WTC11 (cell line): Measurements from ENCODE around the gene MRPL14.

Experiments
- OVOL2 ChIP-seq: fragments of 250-450 bp; sonication (Bioruptor Pico); IDR thresholded peaks from 2 replicates; pipeline ENCODE4 v1.9.0; 2021; ENCODE audit warnings: mild to moderate bottlenecking, borderline replicate concordance
- TF ChIP-seq, protein P1 (sequence below): fragments of 250-450 bp; sonication (Bioruptor Pico); conservative IDR thresholded peaks from 2 replicates; pipeline ENCODE4 v1.9.0; 2021; ENCODE audit warnings: mild to moderate bottlenecking
- TF ChIP-seq, protein P2 (sequence below): fragments of 200-600 bp; IDR thresholded peaks from 2 replicates; pipeline ENCODE4 v1.8.0; 2022; ENCODE audit warnings: antibody characterized with exemption
- TF ChIP-seq, protein P3 (sequence below): fragments of 250-450 bp; sonication (Bioruptor Pico); IDR thresholded peaks from 2 replicates; pipeline ENCODE4 v2.1.2; 2022; ENCODE audit warnings: mild to moderate bottlenecking, moderate library complexity

DNA sequence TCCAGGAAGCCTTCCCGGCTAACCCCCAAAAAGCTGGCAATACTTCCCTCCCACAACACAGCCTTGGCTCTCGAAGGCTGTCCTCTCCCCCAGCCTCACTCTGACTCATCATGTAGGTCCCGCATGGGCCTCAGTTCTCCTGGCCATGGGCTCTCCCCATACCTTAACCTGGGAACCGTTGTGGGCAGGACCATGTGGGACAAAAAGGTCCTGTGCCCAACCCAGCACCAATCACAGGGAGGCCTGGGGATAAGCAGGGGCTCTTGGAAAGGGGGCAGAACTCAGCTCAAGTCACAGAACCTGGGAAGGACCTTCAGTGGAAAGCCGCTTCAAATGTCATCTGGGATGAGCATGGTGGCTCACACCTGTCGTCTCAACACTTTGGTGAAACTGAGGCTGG is 45.5 kb downstream of the MRPL14 start:
- TF ChIP-seq, protein P1, sequence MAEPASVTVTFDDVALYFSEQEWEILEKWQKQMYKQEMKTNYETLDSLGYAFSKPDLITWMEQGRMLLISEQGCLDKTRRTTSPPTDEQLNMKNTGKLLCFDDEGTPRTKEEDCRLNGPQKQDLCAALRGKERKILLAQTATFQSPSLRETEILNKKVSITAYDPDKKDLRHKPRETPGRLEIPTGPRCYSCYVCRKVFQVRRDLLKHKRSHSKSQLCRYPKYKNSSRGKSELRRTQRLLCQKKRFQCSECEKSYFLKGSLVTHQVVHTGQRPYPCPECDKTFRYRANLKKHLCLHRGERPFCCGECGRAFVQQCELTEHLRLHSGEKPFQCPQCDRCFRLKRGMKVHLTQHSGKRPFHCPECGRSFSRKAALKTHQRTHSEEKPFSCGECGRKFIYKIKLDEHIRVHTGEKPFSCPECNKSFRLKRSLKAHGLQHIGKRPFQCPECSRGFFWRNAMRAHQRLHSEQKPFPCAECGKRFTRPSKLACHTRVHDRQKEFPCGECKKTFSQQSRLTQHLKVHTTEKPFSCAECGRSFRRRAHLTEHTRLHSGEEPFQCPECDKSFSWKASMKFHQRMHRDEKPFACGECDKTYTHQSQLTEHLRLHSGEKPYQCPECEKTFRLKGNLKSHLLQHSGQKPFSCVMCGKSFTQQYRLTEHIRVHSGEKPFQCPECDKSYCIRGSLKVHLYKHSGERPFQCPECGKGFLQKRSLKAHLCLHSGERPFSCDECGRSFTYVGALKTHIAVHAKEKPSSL (CRISPR knock-in tag) = no peak
- TF ChIP-seq, protein P2, sequence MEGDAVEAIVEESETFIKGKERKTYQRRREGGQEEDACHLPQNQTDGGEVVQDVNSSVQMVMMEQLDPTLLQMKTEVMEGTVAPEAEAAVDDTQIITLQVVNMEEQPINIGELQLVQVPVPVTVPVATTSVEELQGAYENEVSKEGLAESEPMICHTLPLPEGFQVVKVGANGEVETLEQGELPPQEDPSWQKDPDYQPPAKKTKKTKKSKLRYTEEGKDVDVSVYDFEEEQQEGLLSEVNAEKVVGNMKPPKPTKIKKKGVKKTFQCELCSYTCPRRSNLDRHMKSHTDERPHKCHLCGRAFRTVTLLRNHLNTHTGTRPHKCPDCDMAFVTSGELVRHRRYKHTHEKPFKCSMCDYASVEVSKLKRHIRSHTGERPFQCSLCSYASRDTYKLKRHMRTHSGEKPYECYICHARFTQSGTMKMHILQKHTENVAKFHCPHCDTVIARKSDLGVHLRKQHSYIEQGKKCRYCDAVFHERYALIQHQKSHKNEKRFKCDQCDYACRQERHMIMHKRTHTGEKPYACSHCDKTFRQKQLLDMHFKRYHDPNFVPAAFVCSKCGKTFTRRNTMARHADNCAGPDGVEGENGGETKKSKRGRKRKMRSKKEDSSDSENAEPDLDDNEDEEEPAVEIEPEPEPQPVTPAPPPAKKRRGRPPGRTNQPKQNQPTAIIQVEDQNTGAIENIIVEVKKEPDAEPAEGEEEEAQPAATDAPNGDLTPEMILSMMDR = no peak
- TF ChIP-seq OVOL2 (CRISPR knock-in tag) = no peak
- TF ChIP-seq, protein P3, sequence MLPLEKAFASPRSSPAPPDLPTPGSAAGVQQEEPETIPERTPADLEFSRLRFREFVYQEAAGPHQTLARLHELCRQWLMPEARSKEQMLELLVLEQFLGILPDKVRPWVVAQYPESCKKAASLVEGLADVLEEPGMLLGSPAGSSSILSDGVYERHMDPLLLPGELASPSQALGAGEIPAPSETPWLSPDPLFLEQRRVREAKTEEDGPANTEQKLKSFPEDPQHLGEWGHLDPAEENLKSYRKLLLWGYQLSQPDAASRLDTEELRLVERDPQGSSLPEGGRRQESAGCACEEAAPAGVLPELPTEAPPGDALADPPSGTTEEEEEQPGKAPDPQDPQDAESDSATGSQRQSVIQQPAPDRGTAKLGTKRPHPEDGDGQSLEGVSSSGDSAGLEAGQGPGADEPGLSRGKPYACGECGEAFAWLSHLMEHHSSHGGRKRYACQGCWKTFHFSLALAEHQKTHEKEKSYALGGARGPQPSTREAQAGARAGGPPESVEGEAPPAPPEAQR (CRISPR knock-in tag) = no peak
